ENCODE measurements around the gene TPRN. TPM values are rescaled to one million over a fixed set of nuclear protein-coding genes. Genes with fewer than 3 reads are reported as not detected.

Gene TPRN
- total RNA-seq, 1 donor from 2014 or later, result 27.9 TPM

Small RNAs within 50 kb of the gene (microRNA-seq; reads per million reads assigned to microRNA genes)
- not detected for gene MIR3621

Other genes with a start within 250 kb of the TPRN start
- 2.9 TPM for gene LCN12, start 248.5 kb downstream of the TPRN start, total RNA-seq
- 6,282 TPM for gene PTGDS, start 223.2 kb downstream of the TPRN start, total RNA-seq
- 8.6 TPM for gene LCNL1, start 217.7 kb downstream of the TPRN start, total RNA-seq
- gene PAXX, start 208.3 kb downstream of the TPRN start, total RNA-seq, result 26.9 TPM
- gene CLIC3, start 204.2 kb downstream of the TPRN start, total RNA-seq, result 1.1 TPM
- 28.2 TPM for gene ABCA2, start 172.5 kb downstream of the TPRN start, total RNA-seq
- 0.11 TPM for gene FUT7, start 168.7 kb downstream of the TPRN start, total RNA-seq
- 69.0 TPM for gene NPDC1, start 154.6 kb downstream of the TPRN start, total RNA-seq
- 2.7 TPM for gene ENTPD2, start 146.7 kb downstream of the TPRN start, total RNA-seq
- gene SAPCD2, start 130.2 kb downstream of the TPRN start, total RNA-seq, result 0.22 TPM
- gene UAP1L1, start 123.2 kb downstream of the TPRN start, total RNA-seq, result 13.6 TPM
- gene MAN1B1, start 113.8 kb downstream of the TPRN start, total RNA-seq, result 20.4 TPM
- 143 TPM for gene DPP7, start 86.0 kb downstream of the TPRN start, total RNA-seq
- not detected for gene GRIN1, start 61.6 kb downstream of the TPRN start, total RNA-seq
- gene LRRC26, start 30.7 kb downstream of the TPRN start, total RNA-seq, result not detected
- gene TMEM210, start 28.7 kb downstream of the TPRN start, total RNA-seq, result not detected
- gene ANAPC2, start 12.2 kb downstream of the TPRN start, total RNA-seq, result 35.0 TPM
- 70.7 TPM for gene SSNA1, start 12.1 kb downstream of the TPRN start, total RNA-seq
- 44.6 TPM for gene TMEM203, start 4.9 kb upstream of the TPRN start, total RNA-seq
- 5.9 TPM for gene NDOR1, start 5.0 kb upstream of the TPRN start, total RNA-seq
- 26.0 TPM for gene RNF208, start 21.5 kb upstream of the TPRN start, total RNA-seq
- not detected for gene CYSRT1, start 24.4 kb upstream of the TPRN start, total RNA-seq
- not detected for gene RNF224, start 26.8 kb upstream of the TPRN start, total RNA-seq
- not detected for gene SLC34A3, start 30.2 kb upstream of the TPRN start, total RNA-seq
- 620 TPM for gene TUBB4B, start 40.5 kb upstream of the TPRN start, total RNA-seq
- gene STPG3, start 50.5 kb upstream of the TPRN start, total RNA-seq, result 1.4 TPM
- 37.9 TPM for gene NELFB, start 54.6 kb upstream of the TPRN start, total RNA-seq
- 16.5 TPM for gene TOR4A, start 77.0 kb upstream of the TPRN start, total RNA-seq
- 4.7 TPM for gene NRARP, start 101.5 kb upstream of the TPRN start, total RNA-seq
- 6.8 TPM for gene EXD3, start 222.4 kb upstream of the TPRN start, total RNA-seq
- gene NOXA1, start 222.7 kb upstream of the TPRN start, total RNA-seq, result 2.2 TPM
- gene ENTPD8, start 240.6 kb upstream of the TPRN start, total RNA-seq, result not detected